ENCODE results near the gene CD33. TPM values are rescaled to one million over a fixed set of nuclear protein-coding genes. Genes with fewer than 3 reads are reported as not detected.

CD33 gene
- total and polyA plus RNA-seq, 9 of the 15 experiments (the other 6 are each of a cell fraction or from before 2014, with no cell fraction given): 36.1 to 88.6 (median 49.6) TPM

GRCh38 chr19:51259348-51260245, 34.7 kb downstream of the CD33 start (continued):
- no peak for TF ChIP-seq ZNF518B (CRISPR knock-in tag; IDR thresholded peaks at IDR 0.05)
- TF ChIP-seq THAP12 (CRISPR knock-in tag; IDR thresholded peaks at IDR 0.05): no peak

- no peak for TF ChIP-seq MCM3 (IDR thresholded peaks at IDR 0.05)
- TF ChIP-seq MLX (CRISPR knock-in tag; conservative IDR thresholded peaks at IDR 0.05): no peak
- TF ChIP-seq ETV5 (CRISPR knock-in tag; IDR thresholded peaks at IDR 0.05; ENCODE audit: low read depth): no peak
- TF ChIP-seq ZNF766 (CRISPR knock-in tag; conservative IDR thresholded peaks at IDR 0.05): no peak
- no peak for TF ChIP-seq E2F8 (IDR thresholded peaks at IDR 0.05; ENCODE audit: low read depth, partially characterized antibody)
- Histone ChIP-seq H3K9me3 (replicated peaks; ENCODE audit: control insufficient read depth, insufficient read depth, low read depth, low read length) (no peaks in the 10 kb centered on the region), H3K27ac (ENCODE audit: extremely low read depth, low read depth, low read length) (no peak overlapping the region), H3K36me3 (ENCODE audit: control insufficient read depth, insufficient read depth, low read length) (no peaks in the 10 kb centered on the region), H2AFZ (ENCODE audit: low read depth, low read length) (no peak overlapping the region), H3K4me2 (ENCODE audit: insufficient read depth, low read length) (no peak overlapping the region), H3K9ac (ENCODE audit: insufficient read depth in 1 of 2, low read depth in 2 of 2, low read length in 2 of 2) (no peak overlapping the region), H3K27me3 (ENCODE audit: control insufficient read depth in 2 of 2, insufficient read depth in 2 of 2, low read length in 2 of 2) (peaks cover 24 to 49% of the 10 kb centered on the region in 2 experiments), H4K20me1 (replicated peaks; ENCODE audit: control insufficient read depth, insufficient read depth, low read length) (no peaks in the 10 kb centered on the region), H3K9me1 (ENCODE audit: control insufficient read depth, insufficient read depth, low read length) (no peaks in the 10 kb centered on the region), H3K4me1 (replicated peaks in 1 of 2; ENCODE audit: control insufficient read depth in 2 of 2, insufficient read depth in 2 of 2, low read length in 2 of 2) (no peaks in the 10 kb centered on the region; a peak in 1 of 5 replicates), H3K4me3 (no peak overlapping the region), H3K79me2 (ENCODE audit: control insufficient read depth, insufficient read depth, low read length) (no peaks in the 10 kb centered on the region)
- BruUV-seq (replicated peaks): no TSS peak
- DNase-seq (ENCODE audit: extremely low read depth in 1 of 4, low spot score in 3 of 4) (no peak), ATAC-seq (no peak), FAIRE-seq (no peak)
- POLR2A ChIA-PET: no interaction called here
- in situ Hi-C loops (cut with MboI) (no loop called here), intact Hi-C loops (cut with micrococcal nuclease) (no loop called here)
- CTCF ChIA-PET (ENCODE audit: low intra/inter-chr PET ratio): no interaction called here
- WGBS (ENCODE audit: insufficient coverage, low coverage, missing lambda C conversion rate): 2% methylated on average over 4 of the region's 4 CpGs
These were observed 38.9 kb downstream of the CD33 start for GRCh38 chr19:51263808-51264207.
